GM19455 (cell line): Measurements from ENCODE around the gene WIPI1.
"Not testable (repeated sequence)": the region's sequence is repeated elsewhere in the genome, so short reads cannot be mapped to it uniquely, and the experiment has no call there.

Source experiments
- ATAC-seq: cut with Tn5 transposase; IDR thresholded peaks from one replicate; pipeline ENCODE4 v1.9.1; 2021; ENCODE audit not compliant: unreplicated experiment

WIPI1 gene

DNA sequence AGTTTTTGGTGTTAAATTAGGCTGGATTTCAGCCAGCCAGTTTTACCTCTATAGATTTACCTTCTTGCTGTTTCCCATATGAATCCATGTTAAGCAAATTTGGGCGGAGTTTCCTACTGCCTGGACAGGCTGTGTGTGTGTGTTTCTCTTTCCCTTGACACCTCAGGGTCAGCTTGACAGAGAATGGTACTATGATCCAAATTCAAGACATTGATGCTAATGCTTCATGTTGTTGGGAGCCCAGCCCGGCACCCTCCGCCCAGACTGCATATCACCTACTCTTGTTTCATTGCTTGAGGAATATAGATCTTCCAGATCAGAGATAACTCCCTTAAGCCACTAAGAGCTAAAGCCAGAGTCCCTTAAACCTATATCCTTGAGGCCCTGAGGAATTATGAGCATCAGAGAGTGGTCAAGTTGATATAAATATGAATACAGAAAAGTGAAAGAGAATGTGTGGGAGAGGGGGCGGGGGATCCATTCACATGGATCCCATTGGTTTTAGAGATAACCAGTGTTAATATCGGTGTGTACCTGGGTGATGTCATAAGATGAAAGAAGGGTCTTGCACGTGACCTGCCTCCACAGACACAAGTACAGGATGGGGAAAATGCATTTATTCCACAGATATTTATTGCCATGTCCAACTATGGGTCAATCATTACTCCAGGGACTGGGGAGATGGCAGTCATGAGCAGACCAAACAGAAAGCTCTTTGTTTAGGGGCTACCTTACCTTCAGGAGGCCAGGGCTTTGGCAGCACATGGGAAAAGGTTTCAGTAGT, 69.7 kb downstream of the WIPI1 start:
- no peak for ATAC-seq

DNA sequence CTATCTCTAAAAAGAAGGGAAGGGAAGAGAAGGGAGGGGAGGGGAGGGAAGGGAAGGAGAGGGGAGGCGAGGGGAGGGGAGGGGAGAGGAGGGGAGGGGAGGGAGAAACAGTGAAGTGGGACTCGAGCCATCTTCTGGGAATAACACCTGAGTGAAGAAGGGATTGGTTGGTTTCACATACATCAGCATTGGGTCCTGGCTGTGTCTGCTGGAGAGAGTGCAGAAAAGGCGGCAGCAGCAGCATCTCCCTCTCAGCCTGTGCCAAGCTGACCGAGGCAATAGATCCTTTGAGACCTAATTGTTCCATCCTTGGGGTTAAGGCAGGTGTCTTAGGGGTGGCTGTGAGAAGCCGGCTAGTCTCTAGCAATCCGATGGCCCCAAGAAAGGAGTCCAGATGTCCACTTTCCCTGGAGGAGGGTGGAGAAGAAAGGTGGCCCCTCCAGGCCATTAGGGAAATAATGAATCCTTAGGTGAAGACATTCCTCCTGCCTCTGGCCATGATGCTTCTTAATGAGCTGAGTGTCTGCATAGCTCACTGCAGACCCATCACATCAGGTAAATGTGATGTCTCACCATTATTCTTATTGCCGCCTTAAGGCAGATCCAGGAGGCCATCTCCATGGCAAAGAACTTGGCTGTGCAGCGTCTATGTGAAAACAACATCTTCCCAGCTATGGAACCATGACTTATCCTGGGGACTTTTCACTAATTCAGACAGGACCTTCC, 71.6 kb downstream of the WIPI1 start:
- ATAC-seq: no peak

DNA sequence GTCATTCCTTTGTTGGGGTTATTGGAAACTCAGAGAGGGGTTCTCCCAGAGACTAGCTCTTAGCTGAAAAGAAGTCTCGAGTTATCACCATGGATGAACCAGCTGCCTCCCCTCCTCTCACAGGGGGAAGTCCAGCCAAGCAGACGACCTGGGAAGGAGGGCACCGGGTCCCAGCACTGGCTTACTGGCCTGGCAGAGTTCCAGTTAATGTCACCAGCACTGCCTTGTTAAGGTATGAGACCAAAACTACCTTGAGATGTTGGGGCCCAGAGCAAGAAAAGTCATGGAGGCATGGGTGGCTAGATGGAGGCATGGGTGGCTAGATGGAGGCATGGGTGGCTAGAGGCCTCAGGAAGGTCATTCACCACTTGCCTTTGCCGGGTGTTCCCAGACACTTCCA, 72.4 kb downstream of the WIPI1 start:
- ATAC-seq: no peak

DNA sequence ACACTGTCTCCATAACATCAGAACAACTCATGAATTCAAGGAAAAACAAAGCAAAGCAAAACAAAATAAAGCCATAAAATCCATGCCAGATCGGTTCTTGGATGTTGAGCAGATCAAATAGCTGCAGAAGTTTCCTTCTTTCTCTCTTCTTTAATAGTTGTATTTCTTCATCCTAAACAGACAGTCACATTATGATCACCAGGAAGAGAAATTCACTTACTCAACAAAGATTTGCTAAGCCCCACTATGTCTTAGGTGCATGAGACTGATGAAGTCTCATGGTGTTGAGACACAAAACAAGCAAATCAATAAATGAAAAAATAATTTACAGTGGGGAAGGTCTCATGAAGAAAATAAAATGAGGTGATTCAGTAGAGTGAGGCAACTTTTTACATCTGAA, 72.8 kb downstream of the WIPI1 start:
- no peak for ATAC-seq

DNA sequence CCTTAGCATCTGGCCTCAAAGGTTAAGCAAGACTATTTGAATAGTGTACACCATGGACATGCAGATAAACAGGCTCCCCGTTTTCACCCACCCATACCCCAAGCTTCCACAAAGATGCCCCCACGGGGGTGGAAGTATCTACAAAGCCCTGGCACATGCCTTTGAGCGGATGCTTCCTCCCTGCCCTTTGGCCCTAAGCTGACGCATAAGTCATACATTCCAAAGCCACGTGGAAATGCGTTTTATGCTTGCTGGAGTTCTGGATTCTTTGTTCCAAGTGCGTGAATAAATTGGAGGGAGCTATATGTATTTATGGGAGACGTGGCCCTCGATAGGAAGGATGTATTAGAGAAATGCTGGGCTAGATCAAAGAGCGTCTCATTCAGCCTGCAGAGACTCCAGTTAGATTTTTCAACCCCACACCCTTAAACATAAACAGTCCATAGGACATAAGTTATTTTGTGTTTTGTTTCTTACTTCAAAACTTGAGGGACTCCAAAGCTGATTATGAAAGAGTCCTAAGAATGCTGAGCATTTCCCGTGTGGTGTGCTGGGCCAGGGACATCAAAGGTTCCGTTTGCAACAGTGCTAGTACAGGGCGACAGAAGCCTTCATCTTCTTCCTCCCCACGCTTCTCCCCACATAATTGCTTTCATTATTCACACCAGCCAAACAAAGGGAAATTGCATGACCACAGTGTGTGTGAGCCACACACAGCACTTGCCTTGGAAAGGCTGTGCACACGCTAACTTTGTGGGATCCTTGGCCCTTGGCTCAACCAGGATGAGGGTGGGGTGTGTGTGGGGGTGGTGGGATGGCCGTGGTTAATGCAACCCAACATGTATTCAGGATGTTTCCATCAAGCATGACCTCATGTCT, 73.6 kb downstream of the WIPI1 start:
- ATAC-seq: no peak

DNA sequence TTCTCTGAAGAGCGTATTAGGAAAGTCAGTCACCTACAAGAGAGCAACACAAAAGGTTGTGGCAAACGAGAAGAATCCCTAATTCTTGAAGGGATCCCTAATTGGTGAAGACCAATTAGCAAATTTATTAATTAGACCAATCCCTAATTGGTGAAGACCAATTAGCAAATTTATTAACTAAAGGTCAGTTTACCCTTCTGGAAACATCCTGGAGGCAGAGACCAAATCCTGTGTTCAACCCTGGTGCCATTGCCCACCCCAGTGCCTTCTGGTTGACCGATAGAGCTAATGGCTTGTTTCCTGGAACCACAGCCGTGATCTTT, 74.2 kb downstream of the WIPI1 start:
- no peak for ATAC-seq

DNA sequence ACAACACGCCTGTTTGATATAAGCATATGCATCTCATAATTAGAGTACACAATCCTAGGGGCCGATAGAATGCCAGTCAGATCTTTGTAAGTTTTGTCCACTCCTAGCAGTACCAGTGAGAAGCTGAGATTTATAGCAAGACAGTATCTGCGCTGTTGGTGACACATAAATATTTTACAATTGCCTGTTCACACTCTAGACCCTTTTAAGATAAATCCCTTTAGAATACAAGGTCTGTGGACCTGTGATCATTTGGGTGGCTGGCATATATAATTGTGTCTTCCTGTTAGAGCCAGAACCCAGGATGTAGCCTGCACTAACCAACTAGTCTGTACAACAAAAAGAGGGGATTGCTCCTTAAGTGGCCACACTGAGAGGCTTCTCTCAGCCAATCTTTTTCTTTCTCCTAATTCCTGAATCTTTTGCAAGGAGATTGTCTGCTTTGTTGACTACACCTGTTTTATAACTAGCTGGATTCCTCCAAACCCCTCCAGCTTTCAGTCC, 74.7 kb downstream of the WIPI1 start:
- ATAC-seq: no peak

DNA sequence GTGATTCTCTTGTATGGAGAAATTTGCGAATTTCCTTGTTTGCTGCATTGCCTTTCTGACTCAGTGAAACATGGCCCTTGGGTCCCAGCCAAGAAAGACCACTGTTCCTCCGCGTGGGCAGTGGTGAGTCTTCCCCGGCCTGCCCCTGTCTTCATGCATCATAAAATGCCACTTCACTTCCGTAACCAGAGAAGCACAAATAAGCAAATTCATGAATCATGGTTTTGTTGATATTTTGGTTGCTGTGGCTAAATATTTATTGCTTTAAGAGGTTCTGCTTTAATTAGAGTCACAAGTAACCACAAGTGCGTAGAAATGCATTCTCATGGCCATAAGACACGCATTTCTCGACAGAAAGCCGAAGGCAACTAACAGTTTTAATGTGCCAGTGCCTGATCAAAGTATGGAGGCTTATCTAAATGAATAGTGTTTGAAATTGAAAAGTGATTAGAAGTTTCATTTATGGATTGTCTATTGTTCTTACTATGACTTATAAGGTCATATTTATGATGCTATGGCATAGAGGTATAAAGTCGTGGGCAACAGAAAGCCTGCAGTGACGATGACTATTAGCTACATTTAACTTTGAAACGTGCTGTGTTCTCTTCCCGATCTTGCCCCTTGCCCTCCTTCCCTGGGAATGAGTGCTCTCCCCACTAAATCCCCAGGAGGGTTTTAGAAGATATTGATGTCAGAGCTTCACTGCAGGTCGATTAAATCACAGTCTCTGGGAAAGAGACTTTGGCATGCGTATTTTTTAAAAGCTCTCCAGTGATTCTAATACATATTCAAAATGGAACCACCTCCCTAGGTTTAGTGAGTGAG, 76.0 kb downstream of the WIPI1 start:
- ATAC-seq: no peak

DNA sequence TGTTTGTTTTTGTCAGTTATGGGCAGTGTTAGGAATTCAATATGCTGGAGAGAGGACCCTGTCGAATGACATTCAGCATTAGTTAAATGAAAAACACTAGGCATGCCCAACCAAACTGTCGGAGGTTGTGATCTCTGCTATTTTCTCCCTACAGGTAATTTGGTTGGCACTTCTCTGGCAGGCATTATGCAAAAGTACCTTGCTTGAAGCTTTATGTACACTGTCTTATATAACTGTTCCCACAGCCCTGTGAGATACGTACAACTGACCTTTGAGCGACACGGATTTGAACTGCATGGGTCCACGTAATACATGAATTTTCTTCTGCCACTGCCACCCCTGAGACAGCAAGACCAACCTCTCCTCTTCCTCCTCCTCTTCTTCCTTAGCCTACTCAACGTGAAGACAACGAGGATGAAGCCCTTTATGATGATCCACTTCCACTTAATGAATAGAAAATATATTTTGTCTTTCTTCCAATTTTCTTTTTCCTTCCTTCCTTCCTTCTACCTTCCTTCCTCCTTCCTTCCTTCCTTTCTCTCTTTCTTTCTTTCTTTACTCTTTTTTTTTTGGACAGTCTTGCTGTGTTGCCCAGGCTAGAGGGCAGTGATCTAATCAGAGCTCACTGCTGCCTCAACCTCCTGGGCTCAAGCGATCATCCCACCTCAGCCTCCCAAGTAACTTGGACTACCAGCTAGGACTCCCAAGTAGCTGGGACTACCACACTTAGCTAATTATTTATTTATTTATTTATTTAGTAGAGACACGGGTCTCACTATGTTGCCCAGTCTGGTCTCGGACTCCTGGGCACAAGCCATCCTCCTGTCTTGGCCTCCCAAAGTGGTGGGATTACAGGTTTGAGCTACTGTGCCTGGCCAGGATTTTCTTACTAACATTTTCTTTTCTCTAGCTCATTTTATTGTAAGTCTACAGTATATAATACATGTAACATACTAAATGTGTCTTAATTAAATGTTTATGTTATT, 77.3 kb downstream of the WIPI1 start:
- ATAC-seq: no peak

DNA sequence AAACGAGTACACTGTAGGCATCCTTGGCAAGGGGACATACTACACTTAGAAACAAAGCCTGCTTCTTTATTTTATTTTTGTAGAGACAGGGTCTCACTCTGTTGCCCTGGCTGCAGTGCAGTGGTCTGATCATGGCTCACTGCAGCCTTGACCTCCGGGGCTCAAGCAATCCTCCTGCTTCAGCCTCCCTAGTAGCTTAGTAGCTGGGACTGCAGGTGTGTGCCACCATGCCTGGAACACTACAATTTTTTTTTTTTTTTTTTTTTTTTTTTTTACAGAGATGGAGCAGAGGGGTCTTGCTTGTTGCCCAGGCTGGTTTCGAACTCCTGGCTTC, 78.2 kb downstream of the WIPI1 start:
- no peak for ATAC-seq

DNA sequence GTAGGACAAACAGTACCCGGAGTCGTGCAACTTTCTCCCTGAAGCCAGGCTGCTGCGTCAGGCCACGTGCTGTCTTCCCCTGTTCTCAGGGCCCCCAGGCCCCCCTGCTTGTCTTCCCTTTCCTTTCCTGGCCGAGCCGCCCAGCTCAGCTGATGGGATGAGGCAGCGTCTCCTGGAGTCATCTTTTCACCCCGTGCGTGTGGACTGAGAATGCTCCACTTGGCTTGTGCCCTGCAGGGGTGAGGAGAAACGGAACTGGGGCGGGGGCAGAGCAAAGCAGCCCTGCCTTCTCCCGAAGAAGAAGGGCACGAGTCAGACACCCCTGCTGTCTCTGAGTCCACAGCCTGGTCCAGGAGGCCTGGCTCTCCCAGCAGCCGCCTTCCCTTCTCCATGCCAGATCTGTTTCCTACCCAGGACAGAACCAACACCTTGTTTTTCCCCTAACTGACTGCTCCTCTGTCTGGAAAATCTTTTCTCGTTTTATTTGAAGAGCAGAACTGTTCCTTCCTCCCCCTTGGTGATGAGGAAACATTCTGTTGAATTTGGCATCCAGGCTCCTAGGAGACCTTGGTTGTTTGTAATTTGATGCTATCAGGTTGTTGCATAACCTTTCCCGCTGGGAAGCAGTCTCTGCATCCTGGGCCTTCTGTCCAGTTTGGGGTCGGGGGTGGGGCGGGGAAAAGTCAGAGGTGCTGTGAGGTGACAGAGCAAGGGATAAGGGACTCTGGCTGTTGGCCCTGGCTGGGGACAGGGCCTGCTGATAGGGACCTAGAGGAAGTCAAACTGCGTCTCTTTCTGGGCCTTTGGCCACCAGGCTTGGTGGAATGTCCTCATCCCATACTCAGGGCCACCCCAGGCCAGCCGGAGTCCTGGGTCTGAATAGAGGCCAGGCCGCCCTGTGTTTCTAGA, 78.8 kb downstream of the WIPI1 start:
- ATAC-seq: no peak

DNA sequence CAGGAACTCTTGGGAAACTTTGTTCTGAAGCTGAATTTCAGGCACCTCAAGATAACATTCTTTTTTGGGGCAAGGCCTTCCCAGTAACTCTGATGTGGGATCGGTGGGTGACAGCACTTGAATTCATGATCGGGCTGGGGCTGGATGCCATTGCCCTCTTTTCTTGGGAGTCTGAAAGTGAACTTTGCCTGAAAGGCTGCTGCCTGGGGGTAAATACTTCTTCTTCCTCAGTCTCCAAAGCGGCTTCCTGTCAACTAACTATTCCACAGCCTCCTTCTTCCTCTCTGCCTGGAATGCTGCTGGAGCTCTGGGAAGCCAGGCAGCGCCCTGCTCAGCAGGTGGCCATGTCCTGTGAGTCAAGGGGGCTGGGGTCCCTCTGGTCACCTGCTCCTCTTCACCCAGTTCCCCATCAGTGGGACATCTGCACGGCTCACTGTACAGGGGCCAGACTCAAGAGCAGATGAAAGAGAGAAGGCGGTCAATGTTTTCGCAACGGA, 79.5 kb downstream of the WIPI1 start:
- no peak for ATAC-seq

DNA sequence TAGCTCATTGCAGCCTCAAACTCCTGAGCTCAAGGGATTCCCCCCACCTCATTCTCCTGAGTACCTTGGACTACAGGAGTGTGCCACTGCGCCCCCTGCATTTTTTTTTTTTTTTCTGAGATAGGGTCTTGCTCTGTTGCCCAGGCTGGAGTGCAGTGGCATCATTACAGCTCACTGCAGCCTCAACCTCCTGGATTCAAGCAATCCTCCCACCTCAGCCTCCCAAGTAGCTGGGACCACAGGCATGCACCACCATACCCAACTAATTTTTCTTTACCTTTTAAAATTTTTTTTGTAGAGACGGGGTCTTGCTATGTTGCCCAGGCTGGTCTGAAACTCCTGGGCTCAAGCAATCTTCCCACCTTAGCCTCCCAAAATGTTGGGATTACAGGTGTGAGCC, 81.1 kb downstream of the WIPI1 start:
- ATAC-seq: not testable (repeated sequence)

DNA sequence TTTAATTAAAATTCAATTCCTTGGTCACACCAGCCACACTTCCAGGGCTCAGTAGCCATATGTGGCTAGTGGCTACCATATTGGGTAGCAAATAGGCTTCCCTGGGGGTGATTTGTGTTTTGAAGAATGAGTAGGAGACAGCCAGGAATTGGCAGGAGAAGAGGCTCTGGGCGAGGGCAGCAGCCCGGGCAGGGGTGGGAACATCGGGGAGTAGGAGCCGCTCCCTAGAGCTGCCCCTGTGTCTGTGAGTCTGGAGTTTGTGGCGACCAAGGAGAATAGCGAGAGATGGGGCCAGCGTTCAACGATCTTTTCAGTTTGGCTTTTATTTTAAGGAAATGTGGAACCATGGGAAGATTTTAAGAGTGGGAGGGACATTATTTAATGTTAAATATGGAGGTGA, 81.7 kb downstream of the WIPI1 start:
- no peak for ATAC-seq
